H1 (cell line): ENCODE data around the gene MRPL45. TPM values are rescaled to one million over a fixed set of nuclear protein-coding genes. Genes with fewer than 3 reads are reported as not detected.

ENCODE experiments used
- CTCF ChIA-PET: fragments of 300-600 bp; sonication (Branson Sonifier 250); formaldehyde crosslinking; loops from one replicate; lab custom pipeline; 2021; ENCODE audit not compliant: partially characterized antibody; lab: Charles Lee
- POLR2A ChIA-PET: fragments of 300-600 bp; sonication (Branson Sonifier 250); formaldehyde crosslinking; loops from one replicate; lab custom pipeline; 2021; ENCODE audit warnings: inconsistent platforms; ENCODE audit not compliant: partially characterized antibody; lab: Charles Lee
- DNase-seq, 2 experiments: peaks; one replicate each; pipeline versions ENCODE4 v3.0.0 to v3.0.0-alpha.2; 2010 to 2022; ENCODE audit warnings: low spot score in 2 of 2, low read depth in 1 of 2, mixed read lengths in 1 of 2
- FAIRE-seq: peaks from 2 replicates; lab custom pipeline; 2011; peaks lifted over from hg19 to GRCh38; lab: Jason Lieb, UNC
- H2AFZ ChIP-seq: 2 replicates; pipeline ENCODE4 v1.8.1; 2012; ENCODE audit warnings: low read length, inconsistent platforms
- H2AK5ac ChIP-seq: 2 replicates; pipeline ENCODE4 v1.6.1; 2013; ENCODE audit warnings: low read depth, low read length
- H2BK120ac ChIP-seq: replicated peaks from 2 replicates; pipeline ENCODE3; 2013; ENCODE audit warnings: low read depth, low read length, inconsistent platforms
- H2BK12ac ChIP-seq: 2 replicates; pipeline ENCODE4 v1.6.1; 2013; ENCODE audit warnings: low read depth, low read length
- H2BK15ac ChIP-seq: 2 replicates; pipeline ENCODE4 v1.6.1; 2013; ENCODE audit warnings: low read length
- H2BK20ac ChIP-seq: 2 replicates; pipeline ENCODE4 v1.6.1; 2013; ENCODE audit warnings: low read length
- H2BK5ac ChIP-seq: 2 replicates; pipeline ENCODE4 v1.6.1; 2013; ENCODE audit warnings: low read depth, low read length
- H3K14ac ChIP-seq: 2 replicates; pipeline ENCODE4 v1.6.1; 2013; ENCODE audit warnings: inconsistent platforms; ENCODE audit not compliant: insufficient read length
- H3K18ac ChIP-seq: 2 replicates; pipeline ENCODE4 v1.6.1; 2013; ENCODE audit warnings: low read length; ENCODE audit errors: extremely low read depth
- H3K23ac ChIP-seq: 2 replicates; pipeline ENCODE4 v1.6.1; 2013; ENCODE audit warnings: inconsistent platforms; ENCODE audit not compliant: insufficient read length
- H3K23me2 ChIP-seq: 2 replicates; pipeline ENCODE4 v1.6.1; 2013; ENCODE audit warnings: low read depth, low read length
- H3K27ac ChIP-seq: 2 replicates; pipeline ENCODE4 v1.6.1; 2011; ENCODE audit warnings: low read depth, low read length, inconsistent platforms
- H3K27me3 ChIP-seq, 4 experiments: replicated peaks in 1 of 4; 1 replicate in 1 of 4; 2 replicates in 3 of 4; pipeline versions ENCODE4 v1.6.1 to v1.8.1; 2011 to 2013; ENCODE audit warnings: low read length in 3 of 4, mild to moderate bottlenecking in 3 of 4, inconsistent platforms in 2 of 4, mixed read lengths in 2 of 4, moderate library complexity in 1 of 4; ENCODE audit not compliant: control insufficient read depth in 3 of 4, insufficient read depth in 3 of 4; ENCODE audit errors: extremely low read depth in 1 of 4
- H3K36me3 ChIP-seq, 4 experiments: 2 replicates each; pipeline versions ENCODE4 v1.6.1 to v1.8.1; 2011 to 2013; ENCODE audit warnings: mild to moderate bottlenecking in 4 of 4, low read length in 3 of 4, moderate library complexity in 2 of 4, control low read depth in 1 of 4, inconsistent platforms in 1 of 4; ENCODE audit not compliant: insufficient read depth in 4 of 4, control insufficient read depth in 2 of 4
- H3K4ac ChIP-seq: replicated peaks from 2 replicates; pipeline ENCODE3; 2013; ENCODE audit warnings: low read length, low read depth, mixed read lengths, inconsistent platforms; ENCODE audit not compliant: insufficient read length
- H3K4me1 ChIP-seq, 4 experiments: replicated peaks in 1 of 4; 1 replicate in 1 of 4; 2 replicates in 3 of 4; pipeline versions ENCODE4 v1.6.1 to v1.8.1; 2011 to 2013; ENCODE audit warnings: low read length in 3 of 4, inconsistent platforms in 2 of 4, mixed read lengths in 1 of 4; ENCODE audit not compliant: insufficient read depth in 4 of 4, control insufficient read depth in 3 of 4
- H3K4me2 ChIP-seq, 2 experiments: 2 replicates each; pipeline versions ENCODE4 v1.6.1 to v1.8.1; 2011 to 2013; ENCODE audit warnings: low read depth in 2 of 2, low read length in 2 of 2, control low read depth in 1 of 2, inconsistent platforms in 1 of 2, mild to moderate bottlenecking in 1 of 2; ENCODE audit not compliant: insufficient read depth in 1 of 2
- H3K4me3 ChIP-seq, 4 experiments: fragments of 200-600, 300-600 bp in 1 of 4; sonication (generic), shearing (Covaris generic), sonication (Bioruptor Twin) in 1 of 4; 2 replicates each; pipeline versions ENCODE4 v1.5.1 to v1.8.1; 2011 to 2016; ENCODE audit warnings: low read length in 4 of 4, low read depth in 3 of 4, control low read depth in 2 of 4, inconsistent platforms in 2 of 4, mild to moderate bottlenecking in 2 of 4, mixed read lengths in 1 of 4, moderate library complexity in 1 of 4; ENCODE audit not compliant: insufficient read depth in 2 of 4; ENCODE audit errors: extremely low read depth in 1 of 4
- H3K56ac ChIP-seq: replicated peaks from 2 replicates; pipeline ENCODE3; 2013; ENCODE audit warnings: low read depth, mild to moderate bottlenecking, mixed read lengths, low read length, inconsistent platforms; ENCODE audit not compliant: insufficient read length
- H3K79me1 ChIP-seq: 2 replicates; pipeline ENCODE4 v1.6.1; 2013; ENCODE audit warnings: low read depth, low read length, control low read depth
- H3K79me2 ChIP-seq, 2 experiments: 2 replicates each; pipeline versions ENCODE4 v1.6.1 to v1.8.1; 2012 to 2013; ENCODE audit warnings: low read length in 2 of 2, mild to moderate bottlenecking in 2 of 2, inconsistent platforms in 1 of 2; ENCODE audit not compliant: insufficient read depth in 2 of 2, control insufficient read depth in 1 of 2
- H3K9ac ChIP-seq, 4 experiments: replicated peaks in 1 of 4; 1 replicate in 1 of 4; 2 replicates in 3 of 4; pipeline versions ENCODE4 v1.6.1 to v1.8.1; 2011 to 2013; ENCODE audit warnings: low read depth in 3 of 4, low read length in 3 of 4, control low read depth in 2 of 4, mild to moderate bottlenecking in 2 of 4, moderate library complexity in 2 of 4, inconsistent platforms in 1 of 4; ENCODE audit errors: extremely low read depth in 1 of 4
- H3K9me3 ChIP-seq, 2 experiments: 2 replicates each; pipeline versions ENCODE4 v1.6.1 to v1.8.1; 2012 to 2013; ENCODE audit warnings: mild to moderate bottlenecking in 2 of 2, moderate library complexity in 2 of 2, control low read depth in 1 of 2, inconsistent platforms in 1 of 2, low read depth in 1 of 2, low read length in 1 of 2, mixed read lengths in 1 of 2; ENCODE audit not compliant: insufficient read depth in 2 of 2
- H4K20me1 ChIP-seq, 2 experiments: replicated peaks in 1 of 2; 2 replicates each; pipeline versions ENCODE3 to v1.8.1; 2011 to 2013; ENCODE audit warnings: inconsistent platforms in 2 of 2, low read length in 2 of 2, mild to moderate bottlenecking in 1 of 2; ENCODE audit not compliant: insufficient read depth in 2 of 2, control insufficient read depth in 1 of 2
- H4K5ac ChIP-seq: 2 replicates; pipeline ENCODE4 v1.6.1; 2013; ENCODE audit warnings: low read length, low read depth, mixed read lengths, inconsistent platforms; ENCODE audit not compliant: insufficient read length
- H4K8ac ChIP-seq: 2 replicates; pipeline ENCODE4 v1.8.0; 2013; ENCODE audit warnings: mild to moderate bottlenecking, moderate library complexity, low read length, inconsistent platforms; ENCODE audit not compliant: insufficient read depth; ENCODE audit errors: extremely low read depth
- H4K91ac ChIP-seq: replicated peaks from 2 replicates; pipeline ENCODE3; 2013; ENCODE audit warnings: low read length, mixed read lengths, inconsistent platforms; ENCODE audit not compliant: insufficient read length
- PHF8 ChIP-seq: fragments of 200-600 bp; sonication (generic); conservative IDR thresholded peaks from 2 replicates; pipeline ENCODE4 v1.7.1; 2012; ENCODE audit warnings: low read depth, mild to moderate bottlenecking, inconsistent platforms, low read length, moderate library complexity
- RFX5 ChIP-seq: IDR thresholded peaks from 2 replicates; pipeline ENCODE4 v1.6.1; 2011; ENCODE audit warnings: low read depth, low read length, improper control_type of control experiment, borderline replicate concordance
- SP1 ChIP-seq: IDR thresholded peaks from 2 replicates; pipeline ENCODE4 v1.6.1; 2011; ENCODE audit warnings: low read depth, low read length
- WGBS, 2 experiments: shearing (Covaris generic) in 1 of 2; methylation state at CpG; one replicate each; pipeline versions ENCODE4 v1.1.6 to v1.1.7; 2013 to 2015; ENCODE audit warnings: low lambda C conversion rate in 2 of 2, mixed read lengths in 2 of 2, inconsistent platforms in 1 of 2, low coverage in 1 of 2, missing lambda C conversion rate in 1 of 2; ENCODE audit not compliant: insufficient replicate concordance in 2 of 2, insufficient coverage in 1 of 2, insufficient read length in 1 of 2; ENCODE audit errors: extremely low coverage in 1 of 2, missing lambda C conversion rate in 1 of 2; 5-methylcytosine and 5-hydroxymethylcytosine counted together
- polyA plus RNA-seq, 7 experiments: library from polyadenylated mRNA; depleted of rRNA in 3 of 7; stranded (reverse) in 5 of 7; unstranded in 2 of 7; fragments of >200 nt in 5 of 7; fragments of 200-250 nt in 2 of 7; gene quantifications; 1 replicate in 5 of 7; 2 replicates in 1 of 7; 4 replicates in 1 of 7; pipeline versions ENCODE4 v1.2.1 to v1.2.3, GENCODE V29; 2011 to 2013; ENCODE audit warnings: missing spikeins in 2 of 7, mixed read lengths in 2 of 7
- total RNA-seq: library from RNA; stranded (reverse); fragmentation: NEBNext Ultra II Directional; extraction: Animal tissue kit (Norgen Biotek cat#: 25700); gene quantifications from 2 replicates; pipeline ENCODE4 v1.2.1, GENCODE V29; 2021

The MRPL45 gene
- total and polyA plus RNA-seq, 2 of the 8 experiments (the other 6 are each of a cell fraction or from before 2014, with no cell fraction given) = 65.6 to 71.7 TPM

DNA sequence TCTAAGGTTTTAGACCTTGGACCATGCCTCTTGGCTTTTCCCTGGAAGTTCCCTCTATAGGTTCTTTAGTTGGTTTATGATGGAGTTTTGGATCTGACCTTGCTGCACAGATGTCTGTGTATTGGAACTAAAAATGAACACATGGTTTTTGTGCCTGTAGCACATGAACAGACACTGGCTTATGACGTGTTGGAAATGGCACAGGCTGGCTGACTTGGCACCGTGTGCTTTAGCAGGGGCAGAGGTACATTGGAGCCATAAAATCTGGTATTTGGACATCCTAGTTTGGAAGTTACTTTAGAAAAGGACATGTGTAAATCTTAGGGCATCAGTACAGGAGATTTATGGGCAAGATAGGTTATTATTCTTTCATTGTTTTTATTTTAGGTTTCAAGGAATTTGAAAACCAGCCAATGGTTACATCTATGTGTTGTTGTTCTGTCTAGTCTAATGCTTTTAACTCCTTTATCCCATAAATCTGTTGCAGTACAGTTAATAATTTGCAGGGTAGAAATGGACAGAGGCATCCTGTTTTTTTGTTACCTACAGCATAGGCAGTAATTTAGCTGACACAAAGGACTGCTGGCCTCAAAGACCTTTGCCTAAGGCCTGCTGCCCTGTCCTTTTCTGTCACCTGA is 60.6 kb downstream of the MRPL45 start:
- H3K79me2 ChIP-seq = peaks cover 0 to 79% of the 10 kb centered on the region in 2 experiments; a peak in 3 of 4 replicates
- no peak overlapping the region for H4K5ac ChIP-seq
- no peak for TF ChIP-seq SP1
- no peak for TF ChIP-seq RFX5
- no peak for TF ChIP-seq PHF8
- TF ChIP-seq, all 59 proteins: peak for 0
- H2BK15ac ChIP-seq = no peak overlapping the region
- DNase-seq (no peak), FAIRE-seq (no peak)
- H3K36me3 ChIP-seq = peaks cover 0 to 4% (median 0%) of the 10 kb centered on the region in 4 experiments; a peak in 3 of 8 replicates
- no peak overlapping the region for H3K4ac ChIP-seq
- H3K4me3 ChIP-seq = no peak overlapping the region
- CTCF ChIA-PET = interaction anchor here (3.9 to 25.7 kb wide), 2 partner anchors 7 to 62 kb away, joined by 28 to 400 read pairs; partner anchors contain the start of gene ARHGAP23
- peaks cover 8 to 15% of the 10 kb centered on the region in 2 experiments for H4K20me1 ChIP-seq
- H3K56ac ChIP-seq = no peak overlapping the region
- 90% methylated on average over 2 of the region's 2 CpGs; no CpG with 5 or more reads in 1 of the 2 experiments for WGBS, 2 experiments
- peaks cover 3 to 6% (median 4%) of the 10 kb centered on the region in 4 experiments; a peak in 6 of 7 replicates for H3K4me1 ChIP-seq
- no peak overlapping the region for H3K4me2 ChIP-seq
- no peaks in the 10 kb centered on the region; a peak in 1 of 7 replicates for H3K27me3 ChIP-seq
- H3K23ac ChIP-seq = no peak overlapping the region
- H3K79me1 ChIP-seq = peaks cover 6% of the 10 kb centered on the region; the same call in 1 of the 2 replicates
- H3K27ac ChIP-seq = no peak overlapping the region
- no peak overlapping the region for H2BK120ac ChIP-seq
- H2BK12ac ChIP-seq = no peak overlapping the region
- no peak overlapping the region for H3K9ac ChIP-seq
- no peaks in the 10 kb centered on the region for H3K9me3 ChIP-seq
- H2BK5ac ChIP-seq = no peak overlapping the region
- H2BK20ac ChIP-seq = no peak overlapping the region
- H2AFZ ChIP-seq = no peak overlapping the region
- POLR2A ChIA-PET = interaction anchor here (1.2 kb wide), 1 partner anchor 10 kb away, joined by 3 read pairs; no protein-coding TSS in a partner anchor
- no peak overlapping the region for H4K8ac ChIP-seq
- no peak overlapping the region for H3K14ac ChIP-seq
- H3K18ac ChIP-seq = no peak overlapping the region
- H4K91ac ChIP-seq = no peak overlapping the region
- no peak overlapping the region for H2AK5ac ChIP-seq
- H3K23me2 ChIP-seq = peaks cover 6% of the 10 kb centered on the region
